C4-2B (cell line): Measurements from ENCODE around the gene HAPLN3.
A peak's percentile ranks its signal among the peaks of the same experiment; 100 is the strongest.

Experiments
- H3K27ac ChIP-seq: fragments of 450-650 bp; 2 replicates; pipeline ENCODE4 v1.5.1; 2017
- ZFX ChIP-seq: fragments of 450-650 bp; IDR thresholded peaks from 2 replicates; pipeline ENCODE4 v1.6.1; 2017
- TF ChIP-seq, protein P1 (sequence below): fragments of 450-650 bp; conservative IDR thresholded peaks from 2 replicates; pipeline ENCODE4 v1.5.1; 2017; ENCODE audit warnings: mild to moderate bottlenecking

HAPLN3 gene

DNA sequence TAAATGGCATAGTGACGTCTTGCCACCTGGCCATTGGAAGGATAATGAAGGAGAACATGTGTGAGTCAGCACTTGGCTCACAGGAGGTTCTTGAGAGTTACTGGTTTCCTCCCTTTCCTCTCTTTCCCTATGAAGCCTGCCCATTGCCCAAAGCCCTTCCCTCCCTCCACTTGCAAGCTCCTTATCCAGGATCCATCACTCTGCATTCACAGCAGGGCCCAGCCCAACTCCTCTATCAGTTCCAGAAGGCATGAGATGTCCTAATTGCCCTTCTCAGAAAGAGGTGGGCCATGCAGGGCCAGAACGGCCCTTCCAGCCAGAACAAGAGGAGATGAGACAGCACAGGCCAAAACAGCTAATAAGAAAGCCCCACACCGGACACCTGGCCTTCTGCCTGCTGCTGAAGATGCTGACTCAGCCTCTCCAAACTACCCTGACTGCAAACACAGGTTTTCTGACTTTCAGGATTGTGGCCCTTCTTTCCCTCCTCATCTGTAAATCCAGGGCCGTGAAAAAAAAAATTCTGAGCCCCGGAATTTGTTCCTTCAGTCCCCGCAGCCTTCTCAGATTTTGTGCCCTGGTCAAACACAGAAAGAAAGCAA lies 29.7 kb downstream of the HAPLN3 start:
- no peak for TF ChIP-seq ZFX
- TF ChIP-seq, protein P1, sequence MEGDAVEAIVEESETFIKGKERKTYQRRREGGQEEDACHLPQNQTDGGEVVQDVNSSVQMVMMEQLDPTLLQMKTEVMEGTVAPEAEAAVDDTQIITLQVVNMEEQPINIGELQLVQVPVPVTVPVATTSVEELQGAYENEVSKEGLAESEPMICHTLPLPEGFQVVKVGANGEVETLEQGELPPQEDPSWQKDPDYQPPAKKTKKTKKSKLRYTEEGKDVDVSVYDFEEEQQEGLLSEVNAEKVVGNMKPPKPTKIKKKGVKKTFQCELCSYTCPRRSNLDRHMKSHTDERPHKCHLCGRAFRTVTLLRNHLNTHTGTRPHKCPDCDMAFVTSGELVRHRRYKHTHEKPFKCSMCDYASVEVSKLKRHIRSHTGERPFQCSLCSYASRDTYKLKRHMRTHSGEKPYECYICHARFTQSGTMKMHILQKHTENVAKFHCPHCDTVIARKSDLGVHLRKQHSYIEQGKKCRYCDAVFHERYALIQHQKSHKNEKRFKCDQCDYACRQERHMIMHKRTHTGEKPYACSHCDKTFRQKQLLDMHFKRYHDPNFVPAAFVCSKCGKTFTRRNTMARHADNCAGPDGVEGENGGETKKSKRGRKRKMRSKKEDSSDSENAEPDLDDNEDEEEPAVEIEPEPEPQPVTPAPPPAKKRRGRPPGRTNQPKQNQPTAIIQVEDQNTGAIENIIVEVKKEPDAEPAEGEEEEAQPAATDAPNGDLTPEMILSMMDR, result no peak
- H3K27ac ChIP-seq, result peak overlapping the region; percentile 10; the same call in 1 of the 2 replicates

DNA sequence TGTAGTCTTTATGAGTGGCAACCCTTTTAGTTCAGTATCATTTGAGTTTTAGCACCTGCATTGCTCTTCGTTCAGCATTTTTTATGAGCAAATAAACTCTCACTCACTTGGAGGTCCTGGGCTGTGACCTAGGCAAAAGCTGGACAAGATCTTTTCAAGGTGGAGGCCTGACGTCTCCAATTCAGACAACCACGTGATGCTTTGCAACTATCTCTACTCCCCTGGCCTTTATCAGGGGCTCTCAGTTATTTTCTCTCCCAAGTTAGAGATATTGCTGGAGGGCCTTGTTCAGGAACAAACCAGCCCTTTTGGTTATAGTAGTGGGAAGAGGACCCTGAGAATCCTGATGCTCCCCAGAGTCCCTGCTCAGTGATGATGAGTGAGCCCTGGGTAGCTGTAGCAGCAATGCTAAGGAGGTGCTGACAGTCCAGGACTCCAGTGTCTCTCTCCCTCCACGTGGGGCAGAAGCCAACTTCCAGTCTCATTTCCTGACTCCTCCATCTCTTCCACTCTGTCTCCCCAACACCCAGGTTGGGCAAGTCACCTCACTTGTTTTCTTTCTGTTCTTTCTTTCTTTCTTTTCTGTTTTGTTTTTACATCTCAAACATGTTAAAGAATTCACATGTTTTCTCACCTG lies 30.4 kb downstream of the HAPLN3 start:
- TF ChIP-seq ZFX, result no peak
- TF ChIP-seq, protein P1, result no peak
- 0 out of 2 replicates have a peak overlapping the region, but pooled peaks have one; percentile 10 for H3K27ac ChIP-seq

GRCh38 chr15:88863412-88863811 lies 31.9 kb downstream of the HAPLN3 start:
- no peak for TF ChIP-seq ZFX
- TF ChIP-seq, protein P1, result no peak
- no peak overlapping the region for H3K27ac ChIP-seq

DNA sequence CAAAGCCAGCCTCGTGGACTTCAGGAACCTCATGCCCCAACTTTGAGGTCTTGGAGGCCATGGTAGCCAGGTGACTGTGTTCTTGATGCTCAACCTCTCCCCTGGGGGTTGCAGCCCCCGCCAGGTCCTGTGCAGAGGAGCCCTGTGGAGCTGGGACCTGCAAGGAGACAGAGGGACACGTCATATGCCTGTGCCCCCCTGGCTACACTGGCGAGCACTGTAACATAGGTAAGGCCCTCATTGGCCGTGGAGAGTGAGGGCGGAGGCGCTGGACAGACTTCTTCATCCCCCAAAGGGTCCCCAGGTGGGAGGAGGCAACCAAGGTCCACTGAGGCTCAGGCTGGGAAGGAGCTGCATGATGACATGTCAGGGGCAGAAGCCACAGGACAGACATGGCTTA lies 35.1 kb downstream of the HAPLN3 start:
- no peak overlapping the region for H3K27ac ChIP-seq
- TF ChIP-seq, protein P1, result no peak
- TF ChIP-seq ZFX, result no peak

DNA sequence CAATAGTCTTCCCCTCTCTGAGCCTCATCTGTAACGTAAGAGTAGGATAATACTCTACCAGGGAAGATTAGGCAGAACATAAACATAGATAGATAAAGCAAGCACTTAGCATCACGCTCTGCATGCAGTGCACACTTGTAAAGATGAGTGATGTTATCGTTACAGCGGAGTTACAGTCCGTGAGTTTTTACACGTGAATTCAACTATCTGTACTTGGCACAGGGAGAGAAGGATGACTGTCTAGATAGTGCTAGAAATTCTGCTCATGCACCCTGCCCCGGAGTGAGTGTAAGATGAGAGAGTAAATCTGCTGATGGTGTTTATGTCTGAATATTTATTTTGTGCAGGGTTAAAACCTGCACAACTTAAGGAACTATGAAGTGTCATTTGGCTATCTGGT lies 35.8 kb downstream of the HAPLN3 start:
- no peak overlapping the region for H3K27ac ChIP-seq
- TF ChIP-seq, protein P1, result no peak
- TF ChIP-seq ZFX, result no peak

- TF ChIP-seq ZFX, result no peak
- TF ChIP-seq, protein P1, result no peak
- H3K27ac ChIP-seq, result no peak overlapping the region
Measured at GRCh38 chr15:88858934-88859333, 36.4 kb downstream of the HAPLN3 start.

DNA sequence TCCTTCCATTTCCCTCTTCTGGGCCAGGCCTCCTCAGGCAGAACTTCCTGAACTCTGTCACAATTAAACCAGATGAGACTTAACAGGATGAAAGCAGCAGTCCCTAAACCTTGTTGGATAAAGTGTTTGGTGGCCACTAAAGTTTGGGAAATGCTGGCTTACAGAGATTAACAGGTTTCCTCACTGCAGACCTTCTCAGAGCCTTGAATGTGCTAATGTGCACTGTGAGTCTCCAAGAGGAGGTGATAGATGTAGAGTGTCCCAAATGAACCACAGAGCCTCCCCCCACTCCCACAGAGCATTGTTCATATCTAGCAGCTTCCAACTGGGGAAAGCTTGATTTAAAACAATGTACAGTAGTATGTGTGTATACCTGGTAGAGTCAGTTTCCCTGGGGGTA lies 42.9 kb downstream of the HAPLN3 start:
- H3K27ac ChIP-seq, result no peak overlapping the region
- TF ChIP-seq ZFX, result no peak
- TF ChIP-seq, protein P1, result no peak
